Prostate gland (tissue), 2 donors: ENCODE results near the gene RPS3.

ENCODE experiments used
- CTCF ChIP-seq, 4 experiments: fragments of 200-600 bp in 2 of 4; fragments of 450-650 bp in 2 of 4; sonication (generic) in 2 of 4; IDR thresholded peaks; 1 replicate in 3 of 4; 2 replicates in 1 of 4; pipeline ENCODE4 v1.5.1; 2016 to 2019; ENCODE audit warnings: antibody characterized with exemption in 4 of 4, mild to moderate bottlenecking in 2 of 4, moderate library complexity in 2 of 4
- POLR2AphosphoS5 ChIP-seq: sonication (generic); formaldehyde crosslinking; IDR thresholded peaks from one replicate; pipeline ENCODE4 v1.6.1; 2017; ENCODE audit warnings: antibody characterized with exemption

- TF ChIP-seq CTCF (IDR thresholded peaks at IDR 0.05) (no peak), POLR2AphosphoS5 (no peak)
Measured at GRCh38 chr11:75402002-75402773, 2.9 kb downstream of the RPS3 start.
